Common myeloid progenitor, CD34-positive (primary cell): Measurements from ENCODE around the gene G6PC3.
"Not testable (repeated sequence)": the region's sequence is repeated elsewhere in the genome, so short reads cannot be mapped to it uniquely, and the experiment has no call there.

Experiments
- CTCF ChIA-PET: fragments of 350-600 bp; sonication (Branson Sonifier 250); formaldehyde crosslinking; loops from one replicate; lab custom pipeline; 2021; ENCODE audit warnings: antibody characterized with exemption; lab: Charles Lee
- POLR2A ChIA-PET: fragments of 350-600 bp; sonication (Branson Sonifier 250); formaldehyde crosslinking; loops from one replicate; lab custom pipeline; 2021; ENCODE audit warnings: antibody characterized with exemption; lab: Charles Lee
- DNase-seq, 3 donors: peaks; one replicate each; pipeline versions ENCODE4 v3.0.0 to v3.0.0-alpha.2; 2013
- H3K27ac ChIP-seq, 2 experiments: 1 replicate in 1 of 2; 2 replicates in 1 of 2; pipeline ENCODE4 v1.7.0; 2013; ENCODE audit warnings: inconsistent platforms in 2 of 2, low read length in 2 of 2, mild to moderate bottlenecking in 2 of 2, low read depth in 1 of 2, moderate library complexity in 1 of 2; ENCODE audit not compliant: severe bottlenecking in 2 of 2, insufficient read depth in 1 of 2, poor library complexity in 1 of 2
- H3K27me3 ChIP-seq, 5 experiments: replicated peaks in 2 of 5; 1 replicate in 3 of 5; 2 replicates in 2 of 5; pipeline versions ENCODE4 v1.6.1 to v1.7.0; 2013; ENCODE audit warnings: low read length in 4 of 5, mild to moderate bottlenecking in 2 of 5, moderate library complexity in 2 of 5, inconsistent platforms in 1 of 5; ENCODE audit not compliant: insufficient read depth in 5 of 5, control insufficient read depth in 4 of 5
- H3K36me3 ChIP-seq, 4 experiments: 1 replicate in 2 of 4; 2 replicates in 2 of 4; pipeline versions ENCODE4 v1.6.1 to v1.7.0; 2013; ENCODE audit warnings: low read length in 3 of 4, control low read depth in 1 of 4, mild to moderate bottlenecking in 1 of 4; ENCODE audit not compliant: control insufficient read depth in 4 of 4, insufficient read depth in 4 of 4
- H3K4me1 ChIP-seq, 4 experiments: 1 replicate in 3 of 4; 2 replicates in 1 of 4; pipeline versions ENCODE4 v1.6.1 to v1.7.1; 2013; ENCODE audit warnings: low read length in 3 of 4, mild to moderate bottlenecking in 3 of 4, control low read depth in 1 of 4, inconsistent platforms in 1 of 4, moderate library complexity in 1 of 4; ENCODE audit not compliant: control insufficient read depth in 4 of 4, insufficient read depth in 4 of 4; ENCODE audit errors: control extremely low read depth in 1 of 4
- H3K4me3 ChIP-seq, 7 experiments: 1 replicate in 4 of 7; 2 replicates in 3 of 7; pipeline versions ENCODE4 v1.5.1 to v1.7.0; 2013; ENCODE audit warnings: mild to moderate bottlenecking in 7 of 7, low read length in 6 of 7, moderate library complexity in 6 of 7, inconsistent platforms in 2 of 7, low read depth in 2 of 7, control low read depth in 1 of 7; ENCODE audit not compliant: insufficient read depth in 4 of 7, control insufficient read depth in 1 of 7; ENCODE audit errors: extremely low read depth in 1 of 7
- H3K9me3 ChIP-seq, 5 experiments: 1 replicate in 4 of 5; 2 replicates in 1 of 5; pipeline versions ENCODE4 v1.6.1 to v1.7.1; 2013; ENCODE audit warnings: low read length in 4 of 5, mild to moderate bottlenecking in 2 of 5, inconsistent platforms in 1 of 5, low read depth in 1 of 5, moderate library complexity in 1 of 5; ENCODE audit not compliant: control insufficient read depth in 4 of 5, insufficient read depth in 2 of 5; ENCODE audit errors: control extremely low read depth in 1 of 5
- WGBS: methylation state at CpG from one replicate; pipeline ENCODE4 v1.1.5; 2013; ENCODE audit not compliant: insufficient coverage; 5-methylcytosine and 5-hydroxymethylcytosine counted together

Gene G6PC3

GRCh38 chr17:44029736-44030135 is 40.8 kb upstream of the G6PC3 start:
- 100% methylated on average over 4 of the region's 5 CpGs for WGBS
- ChIA-PET CTCF (interaction anchor here (1.0 to 1.3 kb wide), 2 partner anchors 26 to 139 kb away, joined by 3 read pairs; no protein-coding TSS in a partner anchor), POLR2A (interaction anchor here (0.6 kb wide), 1 partner anchor 12 kb away, joined by 3 read pairs; no protein-coding TSS in a partner anchor)
- H3K4me3 ChIP-seq: no peak overlapping the region
- no peaks in the 10 kb centered on the region for H3K9me3 ChIP-seq
- no peak for DNase-seq
- H3K27ac ChIP-seq: no peak overlapping the region
- H3K4me1 ChIP-seq: peaks cover 0 to 7% (median 0%) of the 10 kb centered on the region in 4 experiments
- H3K36me3 ChIP-seq: peaks cover 6 to 56% (median 26%) of the 10 kb centered on the region in 4 experiments
- no peaks in the 10 kb centered on the region for H3K27me3 ChIP-seq

GRCh38 chr17:44030482-44030881 is 40.1 kb upstream of the G6PC3 start:
- Histone ChIP-seq H3K9me3 (no peaks in the 10 kb centered on the region), H3K36me3 (peaks cover 6 to 50% (median 26%) of the 10 kb centered on the region in 4 experiments), H3K4me1 (peaks cover 0 to 7% (median 0%) of the 10 kb centered on the region in 4 experiments), H3K27me3 (no peaks in the 10 kb centered on the region), H3K4me3 (no peak overlapping the region), H3K27ac (no peak overlapping the region)
- POLR2A ChIA-PET: interaction anchor here (0.6 kb wide), 1 partner anchor 77 kb away, joined by 9 read pairs; no protein-coding TSS in a partner anchor
- 100% methylated on average over 1 of the region's 3 CpGs for WGBS
- no peak for DNase-seq
- CTCF ChIA-PET: interaction anchor here (1.3 kb wide), 1 partner anchor 25 kb away, joined by 3 read pairs; no protein-coding TSS in a partner anchor

- CTCF ChIA-PET: interaction anchor here (0.6 to 3.0 kb wide), 2 partner anchors 9 to 31 kb away, joined by 3 to 15 read pairs; no protein-coding TSS in a partner anchor
- DNase-seq: no peak
- no peaks in the 10 kb centered on the region for H3K9me3 ChIP-seq
- POLR2A ChIA-PET: no interaction called here
- WGBS: 0% methylated on average over 1 of the region's 3 CpGs
- H3K36me3 ChIP-seq: peaks cover 14 to 70% (median 41%) of the 10 kb centered on the region in 4 experiments
- no peak overlapping the region for H3K27ac ChIP-seq
- no peaks in the 10 kb centered on the region for H3K27me3 ChIP-seq
- no peak overlapping the region for H3K4me3 ChIP-seq
- H3K4me1 ChIP-seq: peaks cover 0 to 7% (median 0%) of the 10 kb centered on the region in 4 experiments
Observed at GRCh38 chr17:44033861-44034408, 36.6 kb upstream of the G6PC3 start.

- H3K4me1 ChIP-seq, H3K27ac ChIP-seq, DNase-seq, H3K27me3 ChIP-seq, H3K4me3 ChIP-seq, CTCF ChIA-PET, POLR2A ChIA-PET, H3K9me3 ChIP-seq: not testable (repeated sequence)
- H3K36me3 ChIP-seq: peaks cover 14 to 65% (median 38%) of the 10 kb centered on the region in 4 experiments
- WGBS: no CpG with 5 or more reads among the region's 3 CpGs
Observed at GRCh38 chr17:44034688-44035087, 35.8 kb upstream of the G6PC3 start.

- Histone ChIP-seq H3K4me3 (no peak overlapping the region), H3K27ac (no peak overlapping the region), H3K9me3 (no peaks in the 10 kb centered on the region), H3K27me3 (no peaks in the 10 kb centered on the region), H3K4me1 (peaks cover 0 to 9% (median 0%) of the 10 kb centered on the region in 4 experiments), H3K36me3 (peaks cover 12 to 55% (median 31%) of the 10 kb centered on the region in 4 experiments)
- POLR2A ChIA-PET: no interaction called here
- no peak for DNase-seq
- CTCF ChIA-PET: no interaction called here
- 100% methylated on average over 1 of the region's 2 CpGs for WGBS
Observed at GRCh38 chr17:44037471-44037870, 33.1 kb upstream of the G6PC3 start.

GRCh38 chr17:44038604-44039011 is 31.9 kb upstream of the G6PC3 start:
- Histone ChIP-seq H3K4me3 (no peak overlapping the region), H3K36me3 (peaks cover 8 to 55% (median 28%) of the 10 kb centered on the region in 4 experiments), H3K27me3 (no peaks in the 10 kb centered on the region), H3K4me1 (peaks cover 0 to 9% (median 0%) of the 10 kb centered on the region in 4 experiments), H3K9me3 (no peaks in the 10 kb centered on the region), H3K27ac (no peak overlapping the region)
- POLR2A ChIA-PET: no interaction called here
- no peak for DNase-seq
- CTCF ChIA-PET: interaction anchor here (0.6 to 1.5 kb wide), 2 partner anchors 96 to 160 kb away, joined by 3 to 4 read pairs; partner anchors contain the start of gene PPY
- WGBS: 91% methylated on average over 1 of the region's 3 CpGs
